Natural killer cell (primary cell): ENCODE data around the gene C1QTNF2. TPM values are rescaled to one million over a fixed set of nuclear protein-coding genes. Genes with fewer than 3 reads are reported as not detected.

Experiments
- ATAC-seq, 3 donors: fragments of 150-1000 bp in 2 of 3; fragments of 200-7000 bp in 1 of 3; cut with Tn5 transposase; 1 replicate in 1 of 3; 2 replicates in 2 of 3; pipeline ENCODE4 v1.10.0; 2021; ENCODE audit warnings: mild to moderate bottlenecking in 2 of 3, moderate library complexity in 2 of 3
- DNase-seq, 2 donors: peaks; one replicate each; pipeline versions ENCODE4 v3.0.0 to v3.0.0-alpha.2; 2013 to 2021; ENCODE audit warnings: mixed read lengths in 1 of 2
- H3K27ac ChIP-seq: one replicate; pipeline ENCODE4 v1.5.1; 2013; ENCODE audit warnings: mild to moderate bottlenecking, low read length
- H3K27me3 ChIP-seq: one replicate; pipeline ENCODE4 v1.6.1; 2013; ENCODE audit warnings: low read length; ENCODE audit not compliant: control insufficient read depth, insufficient read depth
- H3K36me3 ChIP-seq: one replicate; pipeline ENCODE4 v1.6.1; 2013; ENCODE audit warnings: low read length; ENCODE audit not compliant: control insufficient read depth, insufficient read depth
- H3K4me1 ChIP-seq: one replicate; pipeline ENCODE4 v1.6.1; 2013; ENCODE audit warnings: low read length; ENCODE audit not compliant: control insufficient read depth, insufficient read depth
- H3K4me3 ChIP-seq: one replicate; pipeline ENCODE4 v1.5.1; 2013; ENCODE audit warnings: low read length
- H3K9me3 ChIP-seq: one replicate; pipeline ENCODE4 v1.6.1; 2013; ENCODE audit warnings: low read length; ENCODE audit not compliant: control insufficient read depth, insufficient read depth
- H3K27ac Mint-ChIP-seq, 2 donors: one replicate each; pipeline ENCODE4 v1.8.0; 2022; ENCODE audit warnings: mild to moderate bottlenecking in 2 of 2, mixed read lengths in 2 of 2, moderate library complexity in 1 of 2
- H3K27me3 Mint-ChIP-seq, 2 donors: one replicate each; pipeline ENCODE4 v1.8.0; 2022; ENCODE audit warnings: low read depth in 2 of 2, mixed read lengths in 2 of 2
- H3K36me3 Mint-ChIP-seq: one replicate; pipeline ENCODE4 v1.8.0; 2022; ENCODE audit warnings: mixed read lengths
- H3K4me1 Mint-ChIP-seq, 2 donors: one replicate each; pipeline ENCODE4 v1.8.0; 2022; ENCODE audit warnings: mixed read lengths in 2 of 2
- H3K4me3 Mint-ChIP-seq: one replicate; pipeline ENCODE4 v1.8.0; 2022; ENCODE audit warnings: mild to moderate bottlenecking, moderate library complexity, mixed read lengths
- H3K9me3 Mint-ChIP-seq, 2 donors: one replicate each; pipeline ENCODE4 v1.8.0; 2022; ENCODE audit warnings: mixed read lengths in 2 of 2
- CTCF ChIP-seq: fragments of 200-600 bp; IDR thresholded peaks from one replicate; pipeline ENCODE4 v1.8.0; 2022; ENCODE audit warnings: antibody characterized with exemption
- WGBS: methylation state at CpG from one replicate; pipeline ENCODE4 v1.1.7; 2013; ENCODE audit warnings: missing lambda C conversion rate; ENCODE audit not compliant: insufficient coverage; 5-methylcytosine and 5-hydroxymethylcytosine counted together
- intact Hi-C: fragments of 100-400 bp; cut with micrococcal nuclease; formaldehyde crosslinking; loops from one replicate; pipeline ENCODE4 v1.14.2; 2022
- total RNA-seq, 4 donors: library from RNA; stranded (reverse); fragments of 120-200 nt in 1 of 4; gene quantifications; one replicate each; pipeline versions ENCODE4 v1.2.3 to v1.2.4, GENCODE V29; 2013 to 2022

C1QTNF2 gene
- total RNA-seq, 3 donors from 2014 or later (not counting 1 experiment from before 2014, with no cell fraction given), result not detected

- Mint-ChIP-seq H3K4me3 (no peak overlapping the region), H3K4me1 (peaks cover 8 to 9% of the 10 kb centered on the region in 2 donors), H3K36me3 (no peaks in the 10 kb centered on the region), H3K27ac (no peak overlapping the region), H3K9me3 (no peaks in the 10 kb centered on the region), H3K27me3 (peaks cover 59 to 90% of the 10 kb centered on the region in 2 donors)
- Histone ChIP-seq H3K27ac (no peak overlapping the region), H3K9me3 (no peaks in the 10 kb centered on the region), H3K27me3 (peaks cover 21% of the 10 kb centered on the region), H3K36me3 (no peaks in the 10 kb centered on the region), H3K4me1 (peaks cover 7% of the 10 kb centered on the region), H3K4me3 (no peak overlapping the region)
- ATAC-seq (no peak), DNase-seq (no peak)
- intact Hi-C loops, result no loop called here
- TF ChIP-seq CTCF, result no peak
Observed at GRCh38 chr5:160371294-160371693, 868 bp upstream of the C1QTNF2 start.

DNA sequence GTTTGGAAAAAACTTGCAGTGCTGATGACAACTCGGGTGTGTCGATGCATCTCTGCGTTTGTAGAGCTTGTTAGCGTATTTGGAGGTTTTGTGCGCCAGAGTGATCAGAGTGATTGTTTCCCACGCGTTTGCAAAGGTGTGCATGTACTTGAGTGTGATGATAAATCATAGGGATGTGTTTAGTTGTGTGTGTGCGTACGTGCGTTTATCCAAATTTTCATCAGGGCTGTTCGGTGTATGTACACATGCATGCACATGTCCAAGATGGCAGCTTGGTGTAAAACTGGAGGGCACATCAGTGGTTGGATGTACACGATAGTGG lies 248 bp upstream of the C1QTNF2 start:
- peaks cover 21% of the 10 kb centered on the region for H3K27me3 ChIP-seq
- H3K4me1 ChIP-seq, result peaks cover 7% of the 10 kb centered on the region
- no peaks in the 10 kb centered on the region for H3K9me3 ChIP-seq
- peaks cover 60 to 84% of the 10 kb centered on the region in 2 donors for H3K27me3 Mint-ChIP-seq
- no peaks in the 10 kb centered on the region for H3K36me3 ChIP-seq
- H3K27ac ChIP-seq, result no peak overlapping the region
- no peaks in the 10 kb centered on the region for H3K36me3 Mint-ChIP-seq
- H3K4me3 ChIP-seq, result no peak overlapping the region
- peaks cover 8 to 9% of the 10 kb centered on the region in 2 donors for H3K4me1 Mint-ChIP-seq
- intact Hi-C loops, result no loop called here
- H3K9me3 Mint-ChIP-seq, result no peaks in the 10 kb centered on the region
- DNase-seq, result no peak
- no peak overlapping the region for H3K4me3 Mint-ChIP-seq
- ATAC-seq, result no peak
- no peak overlapping the region for H3K27ac Mint-ChIP-seq
- WGBS, result 67% methylated on average over 12 of the region's 12 CpGs
- no peak for TF ChIP-seq CTCF

DNA sequence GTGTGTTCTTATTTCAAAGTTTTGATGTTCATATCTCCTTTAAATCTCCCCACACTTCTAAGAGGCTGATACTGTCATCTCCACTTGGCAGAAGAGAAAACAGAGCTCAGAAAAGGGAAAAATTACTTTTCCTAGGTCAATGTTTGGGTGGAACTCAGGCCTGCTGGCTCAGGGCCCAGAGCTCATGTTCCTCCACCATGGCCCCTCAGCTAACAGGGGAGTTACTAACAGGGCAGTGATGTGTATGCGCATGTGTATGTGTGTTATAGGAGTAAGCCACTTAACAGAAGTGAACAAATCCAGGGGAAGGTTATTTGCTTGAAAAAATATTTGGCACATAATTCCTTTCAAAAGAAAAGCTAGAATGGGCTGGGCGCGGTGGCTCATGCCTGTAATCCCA lies 2.5 kb downstream of the C1QTNF2 start:
- no peak overlapping the region for H3K27ac Mint-ChIP-seq
- WGBS, result 98% methylated on average over 3 of the region's 3 CpGs
- no peak for DNase-seq
- H3K4me1 ChIP-seq, result peaks cover 7% of the 10 kb centered on the region
- H3K27me3 Mint-ChIP-seq, result peaks cover 45 to 56% of the 10 kb centered on the region in 2 donors
- no peaks in the 10 kb centered on the region for H3K9me3 Mint-ChIP-seq
- H3K4me1 Mint-ChIP-seq, result peaks cover 8 to 9% of the 10 kb centered on the region in 2 donors
- H3K27ac ChIP-seq, result no peak overlapping the region
- no peak for ATAC-seq
- no peak overlapping the region for H3K4me3 ChIP-seq
- H3K36me3 ChIP-seq, result no peaks in the 10 kb centered on the region
- no peak for TF ChIP-seq CTCF
- no peaks in the 10 kb centered on the region for H3K36me3 Mint-ChIP-seq
- H3K27me3 ChIP-seq, result peaks cover 18% of the 10 kb centered on the region
- intact Hi-C loops, result no loop called here
- no peaks in the 10 kb centered on the region for H3K9me3 ChIP-seq
- no peak overlapping the region for H3K4me3 Mint-ChIP-seq

DNA sequence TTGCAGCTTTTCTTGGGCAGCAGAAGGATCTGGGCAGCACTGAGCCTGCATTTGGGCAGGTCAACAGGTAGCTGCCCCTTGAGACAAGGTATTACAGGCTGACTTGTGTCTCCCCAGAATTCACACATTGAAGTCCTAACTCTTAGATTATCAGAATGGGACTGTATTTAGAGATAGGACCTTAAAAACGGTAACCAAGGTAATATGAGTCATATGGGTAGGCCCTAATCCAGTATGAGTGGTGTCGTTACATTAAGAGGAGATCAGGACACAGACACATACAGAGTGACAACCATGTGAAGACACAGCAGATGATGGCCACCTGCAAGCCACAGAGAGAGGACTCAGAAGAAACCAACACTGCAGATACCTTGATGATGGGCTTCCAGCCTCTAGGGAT lies 3.2 kb downstream of the C1QTNF2 start:
- Mint-ChIP-seq H3K27me3 (peaks cover 43 to 52% of the 10 kb centered on the region in 2 donors), H3K4me3 (no peak overlapping the region), H3K27ac (no peak overlapping the region), H3K9me3 (no peaks in the 10 kb centered on the region), H3K4me1 (peaks cover 8 to 9% of the 10 kb centered on the region in 2 donors), H3K36me3 (no peaks in the 10 kb centered on the region)
- 63% methylated on average over 2 of the region's 2 CpGs for WGBS
- Histone ChIP-seq H3K27me3 (peaks cover 18% of the 10 kb centered on the region), H3K27ac (no peak overlapping the region), H3K4me1 (peaks cover 7% of the 10 kb centered on the region), H3K36me3 (no peaks in the 10 kb centered on the region), H3K9me3 (no peaks in the 10 kb centered on the region), H3K4me3 (no peak overlapping the region)
- intact Hi-C loops, result no loop called here
- DNase-seq, result no peak
- no peak for ATAC-seq
- TF ChIP-seq CTCF, result no peak
